Peyer's patch (tissue), 4 donors: Measurements from ENCODE around the gene NPEPPS. TPM values are rescaled to one million over a fixed set of nuclear protein-coding genes. Genes with fewer than 3 reads are reported as not detected.
"Not testable (repeated sequence)": the region's sequence is repeated elsewhere in the genome, so short reads cannot be mapped to it uniquely, and the experiment has no call there.

ENCODE experiments used
- DNase-seq, 3 donors: peaks; one replicate each; pipeline ENCODE4 v3.0.0-alpha.2; 2017 to 2019
- H3K27ac ChIP-seq, 4 donors: fragments of 200-600 bp; sonication (generic); one replicate each; pipeline ENCODE4 v1.5.1; 2016 to 2019
- H3K27me3 ChIP-seq, 2 donors: fragments of 200-600 bp; sonication (generic); one replicate each; pipeline ENCODE4 v1.5.1; 2019
- H3K36me3 ChIP-seq, 3 donors: fragments of 200-600 bp; sonication (generic); one replicate each; pipeline ENCODE4 v1.5.1; 2016 to 2019
- H3K4me1 ChIP-seq, 4 donors: fragments of 200-600 bp; sonication (generic); one replicate each; pipeline ENCODE4 v1.5.1; 2016 to 2019
- H3K4me3 ChIP-seq, 4 donors: fragments of 200-600 bp; sonication (generic); 1 replicate in 3 of 4; 2 replicates in 1 of 4; pipeline ENCODE4 v1.5.1; 2016 to 2019; ENCODE audit warnings: mild to moderate bottlenecking in 1 of 4
- H3K9me3 ChIP-seq, 4 donors: fragments of 200-600 bp; sonication (generic); one replicate each; pipeline ENCODE4 v1.5.1; 2016 to 2019; ENCODE audit warnings: mild to moderate bottlenecking in 1 of 4
- POLR2A ChIP-seq, 2 donors: fragments of 450-650 bp; IDR thresholded peaks; one replicate each; pipeline ENCODE4 v1.5.1; 2017; ENCODE audit warnings: antibody characterized with exemption in 2 of 2, mild to moderate bottlenecking in 2 of 2, moderate library complexity in 2 of 2
- total RNA-seq, 4 donors: library from RNA; depleted of rRNA; stranded (reverse); fragments of >200 nt; gene quantifications; one replicate each; pipeline ENCODE4 v1.1.0, GENCODE V29; 2016
- TF ChIP-seq, protein P1 (sequence below), 6 experiments: fragments of 450-650 bp in 4 of 6; fragments of 200-600 bp in 2 of 6; sonication (generic) in 1 of 6; IDR thresholded peaks; one replicate each; pipeline ENCODE4 v1.5.1; 2017 to 2019; ENCODE audit warnings: antibody characterized with exemption in 6 of 6, mild to moderate bottlenecking in 3 of 6, moderate library complexity in 1 of 6

NPEPPS gene
- total RNA-seq, 4 donors from 2014 or later = 124 to 207 (median 165) TPM

DNA sequence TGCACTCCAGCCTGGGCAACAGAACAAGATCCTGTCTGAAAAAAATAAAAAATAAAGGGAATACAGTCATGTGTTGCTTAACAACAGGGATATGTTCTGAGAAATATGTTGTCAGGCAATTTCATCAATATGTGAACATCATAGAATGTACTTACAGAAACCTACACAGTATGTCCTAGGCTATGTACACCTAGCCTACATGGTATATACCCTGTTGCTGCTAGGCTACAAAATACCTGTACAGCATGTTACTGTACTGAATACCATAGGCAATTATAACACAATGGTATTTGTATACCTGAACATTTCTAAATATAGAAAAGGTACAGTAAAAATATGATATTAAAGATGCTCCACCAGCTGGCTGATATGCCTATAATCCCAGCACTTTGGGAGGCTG, 62.6 kb downstream of the NPEPPS start:
- not testable (repeated sequence) for H3K4me1 ChIP-seq, H3K4me3 ChIP-seq, H3K27ac ChIP-seq, H3K27me3 ChIP-seq, DNase-seq, H3K9me3 ChIP-seq
- peaks cover 0 to 68% (median 0%) of the 10 kb centered on the region in 3 donors for H3K36me3 ChIP-seq

DNA sequence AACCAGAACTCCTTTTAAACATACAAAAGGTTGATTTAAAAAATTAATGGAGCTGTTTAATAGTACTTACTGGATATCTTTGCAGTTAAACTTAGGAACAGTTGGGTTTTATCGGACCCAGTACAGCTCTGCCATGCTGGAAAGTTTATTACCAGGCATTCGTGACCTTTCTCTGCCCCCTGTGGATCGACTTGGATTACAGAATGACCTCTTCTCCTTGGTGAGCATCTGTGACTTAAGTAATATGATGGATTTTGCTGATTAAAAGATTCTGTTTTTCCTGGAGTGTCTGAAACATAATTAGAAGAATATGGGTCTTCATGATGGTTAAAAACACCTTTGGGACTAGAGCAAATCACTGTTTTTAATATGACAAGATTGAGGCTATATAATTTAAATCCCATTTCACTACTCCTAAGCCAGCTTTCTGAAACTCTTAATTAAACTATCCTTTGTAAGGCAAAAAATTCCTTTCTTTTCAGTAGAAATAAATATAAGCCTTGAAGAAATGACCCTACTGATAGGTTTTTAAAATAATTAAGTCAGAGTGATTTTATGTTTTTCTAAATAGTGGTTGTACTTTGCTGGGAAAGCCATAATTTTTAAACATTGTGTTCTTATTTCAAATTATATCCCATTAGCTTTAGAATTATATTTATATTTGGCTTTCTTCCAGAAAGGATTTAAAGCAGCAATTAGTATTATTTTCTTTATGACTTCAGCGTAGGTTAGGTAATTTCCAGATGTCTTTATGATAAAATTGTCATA, 73.1 kb downstream of the NPEPPS start:
- DNase-seq = no peak
- Histone ChIP-seq H3K4me1 (no peaks in the 10 kb centered on the region), H3K27ac (no peak overlapping the region), H3K36me3 (peaks cover 0 to 85% (median 3%) of the 10 kb centered on the region in 3 donors), H3K9me3 (no peaks in the 10 kb centered on the region), H3K27me3 (no peaks in the 10 kb centered on the region), H3K4me3 (no peak overlapping the region)
- TF ChIP-seq POLR2A (IDR thresholded peaks at IDR 0.05) = no peak
- TF ChIP-seq, protein P1, sequence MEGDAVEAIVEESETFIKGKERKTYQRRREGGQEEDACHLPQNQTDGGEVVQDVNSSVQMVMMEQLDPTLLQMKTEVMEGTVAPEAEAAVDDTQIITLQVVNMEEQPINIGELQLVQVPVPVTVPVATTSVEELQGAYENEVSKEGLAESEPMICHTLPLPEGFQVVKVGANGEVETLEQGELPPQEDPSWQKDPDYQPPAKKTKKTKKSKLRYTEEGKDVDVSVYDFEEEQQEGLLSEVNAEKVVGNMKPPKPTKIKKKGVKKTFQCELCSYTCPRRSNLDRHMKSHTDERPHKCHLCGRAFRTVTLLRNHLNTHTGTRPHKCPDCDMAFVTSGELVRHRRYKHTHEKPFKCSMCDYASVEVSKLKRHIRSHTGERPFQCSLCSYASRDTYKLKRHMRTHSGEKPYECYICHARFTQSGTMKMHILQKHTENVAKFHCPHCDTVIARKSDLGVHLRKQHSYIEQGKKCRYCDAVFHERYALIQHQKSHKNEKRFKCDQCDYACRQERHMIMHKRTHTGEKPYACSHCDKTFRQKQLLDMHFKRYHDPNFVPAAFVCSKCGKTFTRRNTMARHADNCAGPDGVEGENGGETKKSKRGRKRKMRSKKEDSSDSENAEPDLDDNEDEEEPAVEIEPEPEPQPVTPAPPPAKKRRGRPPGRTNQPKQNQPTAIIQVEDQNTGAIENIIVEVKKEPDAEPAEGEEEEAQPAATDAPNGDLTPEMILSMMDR (IDR thresholded peaks at IDR 0.05) = no peak

DNA sequence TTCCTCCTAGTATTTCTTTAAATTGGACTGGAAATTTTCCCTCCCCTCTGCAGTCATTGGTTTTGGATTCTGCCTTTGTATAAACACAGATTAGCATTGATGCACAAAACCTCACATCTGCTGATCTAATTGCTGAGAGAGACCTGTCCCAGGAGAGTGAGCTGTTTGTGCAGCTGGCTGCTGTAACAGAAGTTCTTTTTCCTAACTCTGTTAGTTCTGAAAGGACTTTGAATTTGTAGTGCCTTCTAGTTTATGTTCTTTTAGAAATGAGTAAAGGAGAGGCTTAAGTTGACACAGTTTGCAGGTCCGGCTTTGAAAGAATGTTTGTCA, 73.7 kb downstream of the NPEPPS start:
- no peak overlapping the region for H3K27ac ChIP-seq

DNA sequence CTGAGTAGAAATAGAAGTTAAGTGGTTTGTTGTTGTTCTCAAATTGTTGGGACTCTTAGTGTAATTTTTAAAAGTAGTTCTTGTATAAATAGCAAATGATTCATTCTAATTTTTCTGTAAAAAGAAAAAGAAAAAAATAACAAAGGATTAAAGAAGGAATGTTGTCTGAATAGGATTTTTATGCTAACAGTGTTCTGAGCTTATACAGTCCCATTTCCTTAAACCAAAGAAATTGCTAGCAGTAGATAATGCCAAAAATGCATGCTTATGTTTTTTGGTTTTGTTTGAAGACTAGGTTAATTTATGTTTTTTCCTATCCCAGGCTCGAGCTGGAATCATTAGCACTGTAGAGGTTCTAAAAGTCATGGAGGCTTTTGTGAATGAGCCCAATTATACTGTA, 74.1 kb downstream of the NPEPPS start:
- Histone ChIP-seq H3K27ac (peak overlapping the region in 1 of 4 donors; percentile 1), H3K36me3 (peaks cover 0 to 78% (median 2%) of the 10 kb centered on the region in 3 donors), H3K9me3 (no peaks in the 10 kb centered on the region), H3K4me1 (no peaks in the 10 kb centered on the region), H3K4me3 (no peak overlapping the region), H3K27me3 (no peaks in the 10 kb centered on the region)
- no peak for TF ChIP-seq POLR2A (IDR thresholded peaks at IDR 0.05)
- TF ChIP-seq, protein P1 (IDR thresholded peaks at IDR 0.05) = no peak
- no peak for DNase-seq

More for the DNA sequence above, 73.7 kb downstream of the NPEPPS start:
- Histone ChIP-seq H3K9me3 (no peaks in the 10 kb centered on the region), H3K4me1 (no peaks in the 10 kb centered on the region), H3K4me3 (no peak overlapping the region), H3K36me3 (peaks cover 0 to 80% (median 3%) of the 10 kb centered on the region in 3 donors), H3K27me3 (no peaks in the 10 kb centered on the region)
- no peak for DNase-seq
- TF ChIP-seq, protein P1 (IDR thresholded peaks at IDR 0.05) = no peak
- TF ChIP-seq POLR2A (IDR thresholded peaks at IDR 0.05) = no peak

DNA sequence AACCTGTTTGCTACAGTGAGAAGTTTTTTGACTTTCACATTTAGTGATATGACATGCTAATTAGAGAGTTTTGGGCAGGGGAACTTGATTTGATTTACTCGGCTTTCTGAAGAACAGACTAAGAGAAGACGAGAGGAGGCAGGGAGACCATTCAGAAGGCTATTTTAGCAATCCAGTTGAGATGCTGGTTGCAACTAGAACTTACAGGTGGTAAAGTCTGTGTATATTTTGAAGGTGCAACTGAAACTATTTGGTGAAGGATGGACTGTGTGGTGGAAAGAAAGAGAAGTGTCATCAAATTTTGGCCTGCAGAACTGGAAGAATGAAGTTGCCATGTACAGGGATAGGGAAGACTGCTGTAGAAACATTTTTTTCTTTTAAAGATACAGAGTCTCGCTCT, 76.6 kb downstream of the NPEPPS start:
- H3K36me3 ChIP-seq = peaks cover 0 to 72% (median 0%) of the 10 kb centered on the region in 3 donors
- no peak for DNase-seq
- no peaks in the 10 kb centered on the region for H3K4me1 ChIP-seq
- no peak overlapping the region for H3K4me3 ChIP-seq
- H3K9me3 ChIP-seq = no peaks in the 10 kb centered on the region
- H3K27me3 ChIP-seq = no peaks in the 10 kb centered on the region
- TF ChIP-seq, protein P1 (IDR thresholded peaks at IDR 0.05) = no peak
- TF ChIP-seq POLR2A (IDR thresholded peaks at IDR 0.05) = no peak
- no peak overlapping the region for H3K27ac ChIP-seq

DNA sequence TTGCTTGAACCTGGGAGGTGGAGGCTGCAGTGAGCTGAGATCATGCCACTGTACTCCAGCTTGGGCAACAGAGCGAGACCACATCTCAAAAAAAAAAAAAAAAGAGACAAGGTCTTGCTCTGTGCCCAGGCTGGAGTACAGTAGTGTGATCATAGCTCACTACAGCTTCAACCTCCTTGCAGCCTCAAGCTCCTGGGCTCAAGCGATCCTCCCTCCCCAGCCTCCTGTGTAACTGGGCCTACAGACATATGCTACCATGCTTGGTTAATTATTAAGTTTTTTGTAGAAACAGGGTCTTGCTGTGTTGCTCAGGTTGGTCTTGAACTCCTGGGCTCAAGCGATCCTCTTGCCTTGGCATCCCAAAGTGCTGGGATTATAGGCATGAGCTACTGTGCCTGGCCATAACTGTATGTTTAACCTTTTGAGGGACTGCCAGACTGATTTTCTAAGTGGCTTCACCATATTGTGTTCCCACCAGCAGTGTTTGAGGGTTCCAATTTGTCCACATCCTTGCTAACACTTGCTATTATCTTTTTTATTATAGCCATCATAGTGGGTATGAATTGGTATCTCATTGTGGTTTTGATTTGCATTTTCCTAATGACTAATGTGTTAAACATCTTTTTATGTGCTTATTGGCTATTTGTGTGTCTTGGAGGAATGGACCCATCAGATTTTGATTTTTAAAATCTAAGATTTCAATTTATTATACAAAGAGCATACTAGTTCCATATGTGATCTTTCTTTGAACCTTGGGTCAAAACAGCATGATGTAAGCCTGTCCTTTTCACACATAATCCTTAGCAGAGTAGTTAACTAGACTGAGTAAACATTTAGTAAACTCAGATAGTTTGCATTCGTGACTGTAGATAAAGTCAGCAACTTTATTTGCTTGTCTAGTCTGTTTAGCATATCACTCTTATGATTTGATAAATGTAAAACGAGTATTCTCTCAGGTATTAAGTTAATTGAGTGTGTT, 80.8 kb downstream of the NPEPPS start:
- TF ChIP-seq, protein P1 (IDR thresholded peaks at IDR 0.05) = no peak
- no peak for TF ChIP-seq POLR2A (IDR thresholded peaks at IDR 0.05)
- H3K27ac ChIP-seq = no peak overlapping the region
- no peak for DNase-seq

More for the DNA sequence above, 80.8 kb downstream of the NPEPPS start:
- Histone ChIP-seq H3K27me3 (no peaks in the 10 kb centered on the region), H3K4me1 (no peaks in the 10 kb centered on the region), H3K4me3 (no peak overlapping the region), H3K9me3 (no peaks in the 10 kb centered on the region), H3K36me3 (peaks cover 0 to 72% (median 0%) of the 10 kb centered on the region in 3 donors)
